ENCODE results near the gene PRR4.

PRR4 gene, protein sequence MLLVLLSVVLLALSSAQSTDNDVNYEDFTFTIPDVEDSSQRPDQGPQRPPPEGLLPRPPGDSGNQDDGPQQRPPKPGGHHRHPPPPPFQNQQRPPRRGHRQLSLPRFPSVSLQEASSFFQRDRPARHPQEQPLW

DNA sequence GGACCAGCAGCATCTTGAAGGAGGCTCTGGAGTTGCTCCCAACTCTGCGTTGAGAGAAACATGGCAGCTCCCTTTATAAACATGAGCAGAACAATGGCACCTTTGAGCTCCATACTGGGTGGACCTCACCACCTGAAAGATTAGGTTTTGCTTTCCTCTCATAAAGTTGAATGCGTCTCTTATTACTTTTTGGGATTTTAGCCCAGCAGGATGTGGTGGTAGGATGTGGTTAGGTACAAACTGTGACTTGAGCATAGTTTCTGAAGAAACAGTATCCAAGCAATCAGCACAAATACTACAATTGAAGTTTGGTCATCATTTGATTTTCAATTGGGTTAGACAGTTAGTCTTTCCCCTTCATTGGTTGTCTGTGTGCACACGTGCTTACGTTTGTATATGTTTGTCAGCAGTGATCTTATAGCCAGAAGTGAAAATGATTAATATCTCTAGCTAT lies at the start of gene PRR4:
Gene PRR4 (minus strand): TSS at position 51 of the 454 bp plus-strand sequence. CDS start 38 bp downstream, at position 13.
- no peak for DNase-seq (ENCODE audit: low read depth)

DNA sequence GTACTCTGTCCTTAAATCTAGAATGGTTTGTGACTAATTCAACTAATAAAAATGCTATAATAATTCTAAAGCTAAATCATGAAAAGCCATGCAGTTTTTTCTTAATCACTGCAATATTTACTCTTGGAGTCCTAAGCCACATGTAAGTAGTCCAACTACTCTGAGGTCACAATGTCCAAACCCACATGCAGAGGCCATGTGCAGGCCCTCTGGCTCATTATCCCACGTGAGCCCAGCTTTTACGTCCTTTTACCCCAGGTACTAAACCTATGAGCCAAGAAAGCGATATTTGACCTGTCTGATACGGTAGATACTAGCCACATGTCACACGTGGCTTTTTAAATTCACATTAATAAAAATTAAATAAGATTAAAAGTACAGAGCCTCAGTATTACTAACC lies 47.6 kb upstream of the PRR4 start:
- no peak for DNase-seq (ENCODE audit: low read depth)

DNA sequence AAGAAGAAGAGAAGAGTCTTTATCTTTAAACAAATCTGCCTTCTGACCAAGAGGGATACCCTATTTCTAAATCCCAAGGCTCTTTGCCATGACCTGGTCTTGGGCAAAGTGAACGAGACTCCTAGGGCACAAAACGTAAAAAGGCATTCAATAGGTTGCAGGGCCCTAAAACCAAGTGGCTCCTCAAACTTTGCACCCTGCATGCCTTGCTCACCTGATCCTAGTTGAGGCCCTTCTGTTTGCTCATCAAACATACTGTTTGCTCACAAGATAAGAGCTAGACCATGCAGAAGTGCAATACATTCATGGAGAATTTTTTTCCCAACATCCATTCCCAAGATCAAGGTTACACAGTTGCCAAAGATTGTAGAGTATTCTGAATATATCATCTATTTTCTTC lies 42.7 kb upstream of the PRR4 start:
- no peak for DNase-seq (ENCODE audit: low read depth)

DNA sequence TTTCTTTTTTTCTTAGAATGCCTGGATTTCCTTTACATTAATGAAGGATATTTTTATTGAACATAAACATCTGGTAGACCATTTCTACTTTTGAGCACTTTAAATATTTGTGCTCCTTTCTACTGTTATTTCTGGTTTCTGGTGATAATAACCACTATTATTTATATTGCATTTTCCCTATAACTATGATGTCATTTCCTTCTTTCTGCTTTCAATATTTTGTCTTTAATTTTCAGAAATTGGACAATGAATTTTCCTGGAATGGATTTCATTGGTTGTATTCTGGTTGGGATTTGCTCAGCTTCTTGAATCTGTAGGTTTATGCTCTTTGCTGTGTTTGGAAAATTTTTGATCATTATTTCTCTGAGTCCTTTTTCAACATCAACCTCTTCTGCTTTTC lies 40.0 kb upstream of the PRR4 start:
- DNase-seq (ENCODE audit: low read depth) = no peak

DNA sequence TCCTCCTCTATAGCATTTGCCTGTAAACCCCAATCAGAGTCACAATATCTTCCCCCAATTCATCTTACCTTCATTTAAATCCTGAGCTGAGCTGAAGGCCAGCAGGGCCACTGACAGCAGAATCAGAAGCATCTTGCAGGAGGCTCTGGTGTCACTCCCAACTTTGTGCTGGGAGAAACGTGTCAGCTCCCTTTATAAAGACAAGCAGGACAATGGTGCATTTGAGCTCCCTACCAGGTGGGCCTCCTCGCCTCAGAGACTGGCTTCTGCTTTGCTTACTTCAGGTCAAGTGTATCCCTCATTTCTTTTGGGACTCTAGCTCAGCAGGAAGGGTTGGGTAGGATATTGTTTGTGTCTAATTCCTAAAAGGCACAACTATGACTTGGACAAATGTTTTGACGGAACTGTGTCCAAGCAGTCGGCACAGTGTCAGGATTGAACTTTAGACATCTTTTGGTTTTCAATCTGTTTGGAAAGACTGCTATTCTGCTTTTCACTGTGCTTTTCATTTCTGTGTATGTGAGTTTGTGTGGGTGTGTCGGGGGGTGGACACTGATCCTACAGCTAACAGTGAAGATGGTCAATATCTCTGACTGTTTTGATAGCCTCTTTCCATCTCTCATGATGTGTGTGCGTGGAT lies 34.9 kb upstream of the PRR4 start, which contains the start of gene PRH1:
Gene PRH1 (minus strand): TSS at position 170 of the 640 bp plus-strand sequence. CDS start 38 bp downstream, at position 132.
- no peak for DNase-seq (ENCODE audit: low read depth)

DNA sequence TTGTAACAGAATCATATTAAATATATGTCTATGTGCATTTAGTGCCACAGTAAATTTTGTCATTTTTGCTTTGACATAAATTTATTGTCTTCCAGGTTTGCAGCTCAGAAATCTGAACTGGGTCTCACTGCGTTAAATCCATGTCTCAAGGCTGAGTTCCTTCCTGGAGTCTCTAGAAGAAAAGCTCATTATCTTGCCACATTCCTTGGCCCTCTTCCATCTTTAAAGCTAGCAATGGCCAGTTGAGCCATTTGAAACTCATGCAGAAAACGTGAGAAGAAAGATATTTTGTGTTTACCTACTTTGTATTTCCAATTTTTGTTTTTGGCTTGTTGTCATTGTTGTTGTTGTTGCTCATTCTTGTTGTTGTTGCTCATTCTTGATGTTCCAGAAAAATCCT lies 24.1 kb upstream of the PRR4 start:
- DNase-seq (ENCODE audit: low read depth) = no peak

DNA sequence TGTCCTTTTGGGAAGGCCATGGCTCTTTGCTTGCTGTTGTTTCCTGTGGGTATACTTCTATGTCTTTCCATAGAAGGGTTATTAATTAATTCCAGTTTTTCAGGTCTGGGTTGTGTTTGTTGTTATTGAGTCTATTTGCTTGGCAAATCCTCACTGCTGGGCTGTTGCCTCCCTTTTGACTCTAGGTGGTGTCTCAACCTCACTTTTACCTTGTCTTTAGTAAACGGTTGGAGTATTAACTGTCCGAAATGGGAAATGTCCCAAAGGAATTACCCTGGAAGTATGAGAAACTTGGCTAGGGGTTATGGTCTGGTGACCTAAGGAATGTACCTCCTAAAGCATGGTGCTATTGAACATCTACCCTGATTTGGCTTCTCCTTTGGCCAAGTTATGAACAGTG lies 18.1 kb upstream of the PRR4 start:
- DNase-seq (ENCODE audit: low read depth) = no peak

DNA sequence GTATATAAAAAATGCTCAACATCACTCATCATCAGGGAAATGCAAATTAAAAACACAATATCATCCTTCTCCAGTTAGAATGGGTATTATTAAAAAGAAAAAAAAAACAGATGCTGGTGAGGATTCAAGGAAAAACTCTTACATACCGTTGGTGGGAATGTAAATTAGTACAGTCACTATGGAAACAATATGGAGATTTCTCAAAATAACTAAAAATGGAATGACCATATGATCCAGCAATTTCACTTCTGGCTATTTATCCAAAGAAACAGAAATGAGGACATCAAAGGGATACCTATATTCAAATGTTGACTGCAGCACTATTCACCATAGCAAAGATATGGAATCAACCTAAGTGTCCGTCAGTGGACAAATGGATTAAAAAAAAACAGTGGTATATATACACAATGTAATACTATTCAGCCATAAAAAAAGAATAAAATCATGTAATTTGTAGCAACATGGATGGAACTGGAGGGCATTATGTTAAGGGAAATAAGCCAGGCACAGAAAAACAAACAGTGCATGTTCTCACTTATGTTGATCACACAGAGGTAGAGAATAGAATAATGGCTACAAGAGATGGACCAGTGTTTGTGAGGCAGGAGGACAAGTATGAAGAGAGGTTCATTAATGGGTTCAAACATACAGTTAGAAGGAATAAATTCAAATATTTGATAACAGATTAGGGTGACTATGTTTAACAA lies 14.4 kb upstream of the PRR4 start:
- no peak for DNase-seq (ENCODE audit: low read depth)

DNA sequence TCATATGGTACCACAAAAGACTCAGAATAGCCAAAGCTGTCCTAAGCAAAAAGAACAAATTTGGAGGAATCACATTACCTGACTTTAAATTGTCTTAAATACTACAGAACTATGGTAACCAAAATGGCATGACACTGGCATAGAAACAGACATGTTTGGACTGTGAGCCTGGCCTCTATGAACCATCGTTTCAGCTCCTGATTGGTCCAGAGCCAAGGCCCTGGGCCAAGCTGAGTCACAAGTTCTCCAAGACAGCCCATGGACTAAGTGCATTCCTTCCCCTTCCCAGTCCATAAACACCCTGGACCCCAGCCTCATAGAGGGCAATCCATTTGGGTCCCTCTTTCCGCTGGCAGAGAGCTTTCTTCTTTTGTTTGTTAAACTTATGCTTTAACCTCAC lies 12.1 kb upstream of the PRR4 start:
- no peak for DNase-seq (ENCODE audit: low read depth)

DNA sequence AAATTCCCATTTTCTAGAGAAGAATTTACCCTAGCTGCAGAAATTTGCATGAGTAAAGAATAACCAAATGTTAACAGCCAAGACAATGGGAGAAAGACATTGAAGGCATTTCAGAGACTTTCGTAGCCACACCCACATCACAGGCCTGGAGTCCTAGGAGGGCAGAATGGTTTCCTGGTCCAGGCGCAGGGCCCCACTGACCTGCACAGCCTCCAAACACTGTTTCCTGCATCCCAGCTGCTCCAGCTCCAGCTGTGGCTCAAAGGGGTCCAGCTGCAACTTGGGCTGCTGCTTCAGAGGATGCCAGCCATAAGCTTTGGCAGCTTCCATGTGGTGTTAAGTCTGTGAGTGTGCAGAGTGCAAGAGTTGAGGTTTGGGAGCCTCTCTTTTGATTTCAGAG lies 6.5 kb upstream of the PRR4 start:
- DNase-seq (ENCODE audit: low read depth) = no peak

DNA sequence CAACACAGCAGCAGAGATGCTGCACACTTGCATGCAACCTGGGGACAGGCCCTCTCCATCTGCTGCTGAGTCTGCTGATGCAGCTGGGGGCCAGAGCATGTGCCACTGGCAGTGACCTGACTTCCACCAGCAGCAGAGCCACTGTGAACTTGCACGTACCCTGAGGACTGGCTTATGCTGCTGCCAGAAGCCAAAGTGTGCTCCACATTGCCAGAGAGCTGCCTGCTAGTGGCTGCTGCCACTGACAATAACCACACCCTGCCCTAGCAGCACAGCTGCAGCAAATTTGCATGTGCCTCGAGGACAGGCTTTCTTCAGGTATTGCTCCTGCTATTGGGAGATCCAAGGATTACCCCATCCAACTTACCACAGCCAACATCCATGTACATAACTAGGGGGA lies 4.5 kb upstream of the PRR4 start:
- no peak for DNase-seq (ENCODE audit: low read depth)

DNA sequence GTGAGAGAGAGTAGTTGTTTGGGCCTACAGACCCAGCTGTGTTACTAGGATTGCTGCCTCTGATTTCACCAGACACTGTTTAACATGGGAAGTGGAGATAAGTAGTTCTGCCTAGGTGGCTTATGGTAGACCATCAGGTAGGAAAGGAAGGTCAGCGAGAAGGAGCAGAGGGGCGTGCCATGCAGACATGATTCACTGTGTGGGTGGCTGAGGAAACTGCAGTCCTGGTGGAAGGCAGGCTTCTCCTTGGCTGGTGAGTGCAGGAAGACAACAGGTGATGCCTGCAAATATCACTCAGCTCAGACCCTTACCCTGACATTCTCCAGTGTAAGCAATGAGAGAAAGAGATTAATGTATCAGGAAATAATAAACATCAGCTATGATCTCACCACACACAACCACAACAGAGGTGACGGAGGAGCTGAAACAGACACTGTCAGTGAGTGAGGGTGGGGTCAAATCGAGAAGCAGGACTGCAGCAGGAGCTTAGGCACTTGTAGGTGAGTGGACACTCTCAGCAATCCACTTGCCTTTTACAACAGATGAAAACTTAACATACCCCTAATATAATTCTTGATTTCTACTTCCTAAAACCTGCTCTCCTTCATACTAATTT lies 2.1 kb upstream of the PRR4 start:
- DNase-seq (ENCODE audit: low read depth) = no peak

DNA sequence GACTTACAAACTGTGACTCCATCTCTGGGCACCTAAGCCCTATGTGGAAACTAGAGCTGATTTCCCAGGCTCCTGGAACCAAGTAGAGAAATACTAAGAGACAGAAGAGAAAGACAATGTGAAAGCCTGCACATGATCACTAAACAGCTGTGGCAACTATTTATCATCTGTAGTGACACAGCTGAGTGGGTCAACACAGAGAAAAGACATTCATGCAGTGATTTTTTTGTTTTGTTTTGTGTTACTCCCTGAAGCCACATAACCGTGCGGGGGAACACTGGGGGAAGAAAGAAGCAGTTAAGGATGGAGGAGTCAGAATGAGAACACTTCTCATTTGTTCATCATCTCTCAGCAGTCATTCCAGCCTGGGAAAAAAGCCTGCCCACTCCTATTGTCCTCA lies 1.5 kb downstream of the PRR4 start:
- DNase-seq (ENCODE audit: low read depth) = no peak

DNA sequence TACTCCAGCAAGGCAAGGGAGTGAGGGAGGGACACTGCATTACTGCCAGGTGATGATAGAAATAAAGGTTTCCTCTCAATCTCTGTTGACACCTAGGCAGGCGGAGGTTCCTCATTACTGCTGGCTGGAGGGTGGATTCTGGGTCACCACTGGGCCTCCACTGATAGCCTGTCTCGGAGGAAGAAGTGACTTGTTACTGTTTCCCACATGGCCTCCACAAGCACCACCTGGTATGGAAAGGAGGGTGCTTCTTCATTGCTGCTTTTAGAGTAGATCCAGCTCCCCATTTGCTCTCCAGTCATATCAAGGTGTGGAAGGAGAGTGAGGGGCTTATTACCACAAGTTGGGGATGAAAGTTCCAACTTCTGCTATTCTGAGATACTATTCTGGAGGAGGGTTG lies 6.4 kb downstream of the PRR4 start:
- no peak for DNase-seq (ENCODE audit: low read depth)

DNA sequence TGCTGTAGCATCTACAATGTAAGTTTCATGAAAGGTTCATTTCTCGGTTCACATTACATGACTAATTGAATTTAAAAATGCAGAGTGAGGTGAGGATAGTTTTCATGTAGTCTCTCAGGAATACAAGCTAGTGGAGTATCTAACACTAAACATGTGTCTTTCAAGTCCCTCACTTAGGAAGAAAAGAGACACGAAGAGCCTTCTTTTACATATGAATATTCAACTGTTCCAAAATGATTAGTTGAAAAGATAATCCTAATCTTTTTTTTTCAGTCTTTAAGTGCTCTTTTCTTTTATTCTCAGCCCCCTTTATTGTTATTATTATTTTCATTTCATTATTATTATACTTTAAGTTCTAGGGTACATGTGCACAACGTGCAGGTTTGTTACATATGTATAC lies 10.8 kb downstream of the PRR4 start:
- no peak for DNase-seq (ENCODE audit: low read depth)

DNA sequence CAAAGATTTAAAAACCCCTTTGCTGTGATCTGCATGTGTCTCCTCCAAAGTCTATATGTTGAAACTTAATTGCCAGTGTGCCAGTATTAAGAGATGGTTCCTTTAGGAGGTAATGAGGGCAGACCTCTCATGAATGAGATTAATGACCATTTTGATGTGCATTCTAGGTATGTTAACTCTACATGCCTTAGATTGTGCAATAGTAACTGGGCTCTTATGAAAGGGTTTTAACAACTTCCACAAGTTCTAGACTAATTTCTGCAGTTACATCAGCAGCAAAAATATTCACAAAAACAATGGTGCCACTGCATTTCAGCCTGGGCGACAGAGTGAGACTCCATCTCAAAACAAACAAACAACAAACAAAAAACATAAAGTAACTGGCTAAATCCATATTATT lies 19.3 kb downstream of the PRR4 start:
- DNase-seq (ENCODE audit: low read depth) = no peak

DNA sequence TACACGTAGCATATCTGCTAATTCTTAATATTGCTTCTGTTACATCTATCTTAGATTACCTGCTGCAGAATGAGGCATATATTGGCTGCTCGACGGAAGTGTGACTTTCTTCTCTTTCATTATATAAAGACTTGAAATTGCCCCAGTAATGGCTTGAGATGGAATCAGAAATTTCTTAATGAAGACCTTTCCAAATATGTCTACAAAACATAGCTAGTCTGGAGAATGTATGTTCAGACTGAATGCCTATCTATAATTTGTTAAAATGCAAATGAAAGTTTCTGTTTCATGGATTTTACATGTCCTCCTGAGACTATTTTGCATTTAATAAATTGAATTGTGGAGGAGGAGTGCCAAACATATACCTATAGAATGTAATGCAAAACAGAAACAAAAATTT lies 23.0 kb downstream of the PRR4 start, which contains the start of gene TAS2R10:
Gene TAS2R10 (minus strand): TSS at position 101 of the 400 bp plus-strand sequence. CDS start 89 bp downstream, at position 12.
- DNase-seq (ENCODE audit: low read depth) = no peak

DNA sequence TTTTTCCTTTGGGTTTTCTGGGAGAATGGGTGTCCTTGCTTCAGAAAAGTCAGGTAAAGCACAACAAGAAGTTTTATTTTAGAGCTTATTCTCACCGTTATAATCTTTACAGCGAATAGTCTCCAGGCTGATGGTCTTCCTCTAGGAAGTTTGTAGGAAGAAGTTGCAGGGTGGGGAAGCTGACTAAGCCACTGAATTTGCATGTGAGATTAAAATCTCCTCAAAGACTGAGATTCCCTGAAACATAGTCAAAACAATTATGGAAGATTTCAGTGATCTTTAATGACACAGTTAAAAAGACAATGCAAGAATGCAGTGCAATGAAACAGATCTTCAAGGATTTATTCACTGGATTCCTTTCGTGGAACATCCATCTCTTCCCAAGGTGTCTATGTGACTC lies 24.3 kb downstream of the PRR4 start:
- DNase-seq (ENCODE audit: low read depth) = no peak

DNA sequence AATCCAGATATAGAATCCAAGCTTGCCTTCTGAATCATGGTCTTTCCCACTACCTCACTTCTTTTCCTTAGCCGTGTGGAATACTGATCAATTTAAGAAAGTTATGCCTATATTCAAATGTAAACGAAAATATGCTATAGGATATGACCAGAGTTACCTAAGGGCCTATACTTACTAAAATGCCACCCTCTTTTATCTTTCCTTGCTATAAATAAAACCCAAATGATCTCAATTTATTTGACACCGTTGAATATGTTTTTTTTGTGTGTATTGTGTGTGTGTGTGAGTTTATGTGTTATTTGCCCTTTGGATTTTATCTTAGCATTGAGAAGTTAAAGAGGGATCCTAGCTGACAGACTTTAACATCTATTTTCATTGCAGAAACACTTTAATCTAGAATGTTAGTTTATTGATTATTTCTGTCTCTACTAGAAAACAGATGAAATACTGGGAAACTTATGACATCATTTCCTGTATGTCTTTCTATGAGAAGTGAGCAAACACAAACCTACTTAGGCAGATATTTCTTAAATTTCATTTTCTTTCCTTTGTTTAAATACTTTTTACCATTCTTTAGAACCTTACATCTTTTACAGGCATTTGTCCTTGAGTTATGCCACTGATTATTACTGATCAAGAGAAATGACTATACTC lies 37.3 kb downstream of the PRR4 start:
- no peak for DNase-seq (ENCODE audit: low read depth)

DNA sequence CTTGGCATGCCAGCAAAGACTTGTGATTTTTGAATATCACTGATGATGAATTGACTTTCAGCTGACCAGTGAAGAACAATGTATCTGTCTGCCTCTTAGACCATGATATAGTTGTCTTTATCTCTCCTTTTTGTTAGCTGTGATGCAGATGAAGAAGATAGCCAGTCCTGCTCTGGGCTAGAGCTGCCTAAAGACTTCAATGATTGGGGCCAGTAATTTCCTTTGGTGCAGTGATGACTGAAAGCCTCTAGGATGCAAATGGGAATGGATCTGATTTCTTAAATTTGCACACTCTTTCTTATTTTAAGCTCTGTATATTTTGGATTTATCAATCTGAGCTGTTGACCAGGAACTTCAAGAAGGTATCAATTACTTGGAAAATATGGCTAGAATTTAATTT lies 39.2 kb downstream of the PRR4 start, which contains the start of gene TAS2R9:
Gene TAS2R9 (minus strand): TSS at position 101 of the 400 bp plus-strand sequence. CDS start 93 bp downstream, at position 8.
- no peak for DNase-seq (ENCODE audit: low read depth)

DNA sequence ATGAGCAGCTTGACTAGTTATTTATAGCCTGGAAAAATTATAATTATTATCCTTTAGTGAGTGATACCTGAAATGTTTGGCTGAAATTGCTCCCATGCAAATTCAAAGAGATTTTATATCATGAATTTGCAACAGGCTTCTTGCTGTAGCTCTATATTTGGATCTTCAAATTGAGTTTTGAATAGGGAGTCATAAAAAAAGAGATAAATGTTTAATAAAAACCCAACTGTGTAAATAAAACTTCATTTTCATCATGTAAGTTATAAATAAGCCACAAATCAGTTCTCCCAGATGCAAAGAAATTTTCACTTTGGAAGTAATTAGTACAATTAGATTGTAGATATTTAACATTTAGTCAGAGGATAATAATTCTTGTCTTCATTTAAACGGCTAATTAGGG lies 42.1 kb downstream of the PRR4 start, which contains the start of gene TAS2R8:
Gene TAS2R8 (minus strand): TSS at position 101 of the 400 bp plus-strand sequence. CDS start 306 bp downstream, outside the sequence.
- DNase-seq (ENCODE audit: low read depth) = no peak

DNA sequence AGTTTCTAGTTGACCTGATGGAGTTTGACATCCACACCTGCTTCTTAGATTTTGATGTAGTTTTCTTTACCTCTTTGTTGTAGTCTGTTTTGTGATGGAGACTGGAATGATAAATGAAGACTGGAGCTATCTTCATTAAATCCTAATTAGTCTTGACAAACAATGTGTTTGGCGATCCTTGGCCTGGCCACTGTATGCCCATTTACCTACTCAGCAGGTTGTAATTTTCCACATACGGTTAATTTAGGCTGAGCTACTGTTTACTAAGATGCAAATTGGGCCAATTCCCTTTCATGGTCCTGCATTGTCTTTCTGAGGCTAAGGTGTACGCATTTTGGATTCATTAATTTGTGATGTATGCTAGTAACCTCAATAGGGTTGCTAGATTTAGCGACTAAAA lies 46.7 kb downstream of the PRR4 start, which contains the start of gene TAS2R7:
Gene TAS2R7 (minus strand): TSS at position 41 of the 400 bp plus-strand sequence. CDS start 57 bp downstream, outside the sequence.
- DNase-seq (ENCODE audit: low read depth) = no peak
